Stomach (tissue), 9 donors: Measurements from ENCODE around the gene MAJIN. TPM values are rescaled to one million over a fixed set of nuclear protein-coding genes. Genes with fewer than 3 reads are reported as not detected.

ENCODE experiments used
- DNase-seq, 2 donors: peaks; one replicate each; pipeline versions ENCODE4 v3.0.0 to v3.0.0-alpha.2; 2013 to 2019
- H3K27ac ChIP-seq, 5 donors: fragments of 200-600 bp in 4 of 5; sonication (generic) in 4 of 5; one replicate each; pipeline ENCODE4 v1.5.1; 2013 to 2019; ENCODE audit warnings: mild to moderate bottlenecking in 1 of 5, moderate library complexity in 1 of 5
- H3K27me3 ChIP-seq, 3 donors: fragments of 200-600 bp; sonication (generic); one replicate each; pipeline ENCODE4 v1.5.1; 2017 to 2019; ENCODE audit warnings: mixed run types in 1 of 3
- H3K36me3 ChIP-seq, 4 donors: fragments of 200-600 bp; sonication (generic); 1 replicate in 3 of 4; 2 replicates in 1 of 4; pipeline ENCODE4 v1.5.1; 2016 to 2019
- H3K4me1 ChIP-seq, 4 donors: fragments of 200-600 bp; sonication (generic); one replicate each; pipeline ENCODE4 v1.5.1; 2016 to 2019
- H3K4me3 ChIP-seq, 4 donors: fragments of 200-600 bp; sonication (generic) in 3 of 4; one replicate each; pipeline ENCODE4 v1.5.1; 2016 to 2019; ENCODE audit warnings: mild to moderate bottlenecking in 1 of 4
- H3K9me3 ChIP-seq, 4 donors: fragments of 200-600 bp; sonication (generic); one replicate each; pipeline ENCODE4 v1.5.1; 2016 to 2019
- EP300 ChIP-seq: sonication (generic); formaldehyde crosslinking; IDR thresholded peaks from one replicate; pipeline ENCODE4 v1.6.1; 2017; ENCODE audit warnings: antibody characterized with exemption
- POLR2A ChIP-seq, 4 donors: fragments of 450-650 bp; IDR thresholded peaks; one replicate each; pipeline ENCODE4 v1.6.1; 2016; ENCODE audit warnings: antibody characterized with exemption in 4 of 4, control low read depth in 2 of 4, mild to moderate bottlenecking in 1 of 4, moderate library complexity in 1 of 4
- POLR2AphosphoS5 ChIP-seq, 3 donors: sonication (generic); formaldehyde crosslinking; IDR thresholded peaks; one replicate each; pipeline ENCODE4 v1.6.1; 2016; ENCODE audit warnings: antibody characterized with exemption in 3 of 3
- WGBS, 5 donors: extraction: QIAGEN DNeasy Blood & Tissue Kit in 3 of 5; methylation state at CpG; one replicate each; pipeline versions ENCODE4 v1.1.5 to v1.1.7; 2013 to 2018; 5-methylcytosine and 5-hydroxymethylcytosine counted together
- intact Hi-C: fragments of 100-400 bp; cut with DNase I; formaldehyde crosslinking; loops from one replicate; pipeline ENCODE4 v1.15.1; 2023; ENCODE audit warnings: low total_unique reads
- polyA plus RNA-seq, 3 donors: library from polyadenylated mRNA; stranded (reverse); fragments of 200-250 nt; gene quantifications; one replicate each; pipeline ENCODE4 v1.2.3, GENCODE V29; 2013
- total RNA-seq, 5 donors: library from RNA; depleted of rRNA; stranded (reverse); fragments of >200 nt; gene quantifications; one replicate each; pipeline versions ENCODE4 v1.1.0 to v1.2.3, GENCODE V29; 2014 to 2016
- TF ChIP-seq, protein P1 (sequence below), 7 experiments: fragments of 450-650 bp in 4 of 7; fragments of 200-600 bp in 3 of 7; sonication (generic) in 3 of 7; IDR thresholded peaks; one replicate each; pipeline ENCODE4 v1.5.1; 2016 to 2019; ENCODE audit warnings: antibody characterized with exemption in 7 of 7, control low read depth in 2 of 7, mild to moderate bottlenecking in 1 of 7
- donor health status: healthy with polysubstance abuse.
- donor health status: Bipolar disorder and iron deficiency.
- donor health status: healthy.

Gene MAJIN
- total and polyA plus RNA-seq, 8 donors = 0.20 TPM; not detected in 7

DNA sequence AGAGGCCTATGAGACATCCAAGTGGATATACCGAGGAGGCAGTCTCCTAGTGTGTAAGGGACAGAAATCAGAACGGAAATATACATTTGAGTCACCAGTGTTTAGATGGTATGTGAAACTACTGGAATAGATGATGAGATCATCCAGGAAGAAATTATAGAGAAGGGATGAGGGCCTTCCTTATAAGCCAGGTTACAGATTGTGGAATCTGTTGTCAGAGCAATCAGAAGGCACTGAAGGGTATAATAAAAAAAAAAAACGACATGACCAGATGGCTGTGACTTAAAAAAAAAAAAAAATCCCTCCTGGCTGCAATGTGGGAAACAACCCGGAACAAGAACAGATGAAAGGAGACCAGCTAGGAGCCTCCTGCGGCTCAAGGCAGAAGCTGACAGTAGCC, 2.7 kb downstream of the MAJIN start:
- no peak overlapping the region for H3K27ac ChIP-seq

DNA sequence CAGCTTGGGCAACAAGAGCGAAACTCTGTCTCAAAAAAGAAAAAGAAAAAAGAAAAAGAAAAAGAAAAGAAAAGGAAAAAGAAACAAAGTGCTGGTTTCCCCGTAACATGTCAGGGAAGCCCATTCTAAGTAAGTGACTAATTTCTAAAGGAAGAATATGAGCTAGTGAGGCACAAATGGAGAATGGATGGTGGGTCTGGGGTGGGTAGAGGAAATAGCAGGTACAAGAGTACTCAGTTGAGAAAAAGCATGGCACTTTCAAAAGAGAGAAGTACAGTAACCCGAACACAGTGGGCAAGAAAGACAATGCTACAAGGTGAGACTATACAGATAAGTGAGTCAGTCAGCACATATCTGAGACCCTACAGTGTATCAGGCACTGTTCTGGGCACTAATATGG, 4.5 kb downstream of the MAJIN start:
- Histone ChIP-seq H3K4me1 (peaks cover 9 to 11% (median 11%) of the 10 kb centered on the region in 4 donors), H3K9me3 (no peaks in the 10 kb centered on the region), H3K27ac (no peak overlapping the region), H3K27me3 (peaks cover 0 to 11% (median 0%) of the 10 kb centered on the region in 3 donors), H3K36me3 (no peaks in the 10 kb centered on the region), H3K4me3 (no peak overlapping the region)
- intact Hi-C loops = no loop called here
- DNase-seq = no peak
- TF ChIP-seq EP300 = no peak
- TF ChIP-seq, protein P1, sequence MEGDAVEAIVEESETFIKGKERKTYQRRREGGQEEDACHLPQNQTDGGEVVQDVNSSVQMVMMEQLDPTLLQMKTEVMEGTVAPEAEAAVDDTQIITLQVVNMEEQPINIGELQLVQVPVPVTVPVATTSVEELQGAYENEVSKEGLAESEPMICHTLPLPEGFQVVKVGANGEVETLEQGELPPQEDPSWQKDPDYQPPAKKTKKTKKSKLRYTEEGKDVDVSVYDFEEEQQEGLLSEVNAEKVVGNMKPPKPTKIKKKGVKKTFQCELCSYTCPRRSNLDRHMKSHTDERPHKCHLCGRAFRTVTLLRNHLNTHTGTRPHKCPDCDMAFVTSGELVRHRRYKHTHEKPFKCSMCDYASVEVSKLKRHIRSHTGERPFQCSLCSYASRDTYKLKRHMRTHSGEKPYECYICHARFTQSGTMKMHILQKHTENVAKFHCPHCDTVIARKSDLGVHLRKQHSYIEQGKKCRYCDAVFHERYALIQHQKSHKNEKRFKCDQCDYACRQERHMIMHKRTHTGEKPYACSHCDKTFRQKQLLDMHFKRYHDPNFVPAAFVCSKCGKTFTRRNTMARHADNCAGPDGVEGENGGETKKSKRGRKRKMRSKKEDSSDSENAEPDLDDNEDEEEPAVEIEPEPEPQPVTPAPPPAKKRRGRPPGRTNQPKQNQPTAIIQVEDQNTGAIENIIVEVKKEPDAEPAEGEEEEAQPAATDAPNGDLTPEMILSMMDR (IDR thresholded peaks at IDR 0.05) = no peak
- TF ChIP-seq POLR2A (IDR thresholded peaks at IDR 0.05) = no peak
- TF ChIP-seq POLR2AphosphoS5 (IDR thresholded peaks at IDR 0.05) = no peak
- 86 to 90% (median 90%) methylated on average over 3 of the region's 3 CpGs for WGBS, 5 donors

More for the DNA sequence above, 2.7 kb downstream of the MAJIN start:
- 39 to 53% (median 44%) methylated on average over 5 of the region's 5 CpGs for WGBS, 5 donors
- peaks cover 9 to 16% (median 12%) of the 10 kb centered on the region in 4 donors for H3K4me1 ChIP-seq
- peaks cover 0 to 11% (median 0%) of the 10 kb centered on the region in 3 donors for H3K27me3 ChIP-seq
- DNase-seq = no peak
- TF ChIP-seq POLR2A (IDR thresholded peaks at IDR 0.05) (no peak), EP300 (no peak), POLR2AphosphoS5 (IDR thresholded peaks at IDR 0.05) (no peak)
- TF ChIP-seq, protein P1 (IDR thresholded peaks at IDR 0.05) = no peak
- H3K36me3 ChIP-seq = no peaks in the 10 kb centered on the region
- intact Hi-C loops = no loop called here
- no peaks in the 10 kb centered on the region for H3K9me3 ChIP-seq
- H3K4me3 ChIP-seq = no peak overlapping the region

DNA sequence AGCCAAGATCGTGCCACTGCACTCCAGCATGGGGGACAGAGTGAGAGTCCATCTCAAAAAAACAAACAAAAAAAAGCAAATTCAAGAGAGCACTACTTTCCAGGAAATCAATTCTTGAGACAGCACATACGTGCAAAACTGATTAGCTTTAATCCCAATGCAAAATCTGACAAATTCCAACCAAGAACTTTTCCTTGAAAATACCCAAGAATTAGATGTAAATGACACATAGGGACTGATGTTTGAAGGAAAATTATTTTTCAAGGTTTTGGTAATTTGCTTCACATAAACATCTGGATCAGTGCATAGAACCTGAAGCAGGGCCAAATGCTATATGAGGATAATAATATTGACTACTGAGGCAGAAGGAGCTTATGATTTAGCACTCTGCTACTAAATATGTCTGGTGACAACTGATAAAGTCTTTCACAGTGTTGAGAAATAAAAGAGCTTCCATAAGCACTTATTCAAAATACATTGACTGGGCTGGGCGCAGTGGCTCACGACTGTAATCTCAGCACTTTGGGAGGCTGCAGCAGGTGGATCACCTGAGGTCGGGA, 8.8 kb downstream of the MAJIN start:
- intact Hi-C loops = no loop called here
- H3K4me3 ChIP-seq = no peak overlapping the region
- WGBS, 5 donors = 71 to 80% (median 77%) methylated on average over 5 of the region's 5 CpGs
- H3K9me3 ChIP-seq = no peaks in the 10 kb centered on the region
- H3K27me3 ChIP-seq = no peaks in the 10 kb centered on the region
- no peaks in the 10 kb centered on the region for H3K4me1 ChIP-seq
- TF ChIP-seq, protein P1 (IDR thresholded peaks at IDR 0.05) = no peak
- TF ChIP-seq EP300 (no peak), POLR2AphosphoS5 (IDR thresholded peaks at IDR 0.05) (no peak), POLR2A (IDR thresholded peaks at IDR 0.05) (no peak)
- no peaks in the 10 kb centered on the region for H3K36me3 ChIP-seq
- H3K27ac ChIP-seq = no peak overlapping the region
- DNase-seq = no peak

DNA sequence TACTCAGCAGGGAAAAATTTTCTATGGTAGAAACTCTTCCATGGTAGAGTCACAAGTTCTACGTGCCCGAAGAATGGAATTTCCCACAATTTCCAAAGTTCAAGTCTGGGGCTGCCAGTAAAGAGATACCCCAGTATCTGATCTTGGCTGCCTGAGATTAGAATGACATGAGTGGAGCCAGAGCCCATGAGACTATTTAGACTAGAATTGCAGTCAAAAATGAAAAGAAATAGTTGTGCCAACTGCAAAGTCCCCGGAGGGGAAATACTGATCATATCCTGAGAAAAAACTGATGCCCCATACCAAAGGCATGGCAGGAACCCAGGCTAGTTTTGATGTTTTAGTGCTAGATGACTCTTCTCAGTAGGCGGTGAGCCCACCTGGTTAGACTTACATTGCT, 11.2 kb downstream of the MAJIN start:
- no peak for TF ChIP-seq POLR2AphosphoS5 (IDR thresholded peaks at IDR 0.05)
- TF ChIP-seq, protein P1 (IDR thresholded peaks at IDR 0.05) = no peak
- TF ChIP-seq POLR2A (IDR thresholded peaks at IDR 0.05) = no peak
- no peak for TF ChIP-seq EP300
- no peak for DNase-seq
- no peaks in the 10 kb centered on the region for H3K36me3 ChIP-seq
- intact Hi-C loops = no loop called here
- no peaks in the 10 kb centered on the region for H3K9me3 ChIP-seq
- no peaks in the 10 kb centered on the region for H3K4me1 ChIP-seq
- no peak overlapping the region for H3K4me3 ChIP-seq
- WGBS, 5 donors = 50 to 66% (median 64%) methylated on average over 4 of the region's 4 CpGs
- H3K27me3 ChIP-seq = no peaks in the 10 kb centered on the region
- H3K27ac ChIP-seq = no peak overlapping the region
